Liver (tissue), 3 donors: ENCODE data around the gene HNRNPA0.

Experiments used
- ATF3 ChIP-seq: IDR thresholded peaks from 2 replicates; pipeline ENCODE4 v1.6.1; 2016; ENCODE audit warnings: antibody characterized with exemption
- CTCF ChIP-seq: fragments of 150-350 bp; IDR thresholded peaks from 2 replicates; pipeline ENCODE4 v1.5.1; 2017; ENCODE audit warnings: improper control_type of control experiment, low read depth, low read length; ENCODE audit not compliant: missing input control
- EGR1 ChIP-seq, 2 donors: IDR thresholded peaks; 2 replicates each; pipeline ENCODE4 v1.6.1; 2016 to 2018; ENCODE audit warnings: antibody characterized with exemption in 2 of 2, low read depth in 2 of 2
- JUND ChIP-seq, 2 donors: IDR thresholded peaks; 2 replicates each; pipeline ENCODE4 v1.6.1; 2016; ENCODE audit warnings: antibody characterized with exemption in 2 of 2
- REST ChIP-seq: IDR thresholded peaks from 2 replicates; pipeline ENCODE4 v1.6.1; 2016; ENCODE audit warnings: antibody characterized with exemption, mild to moderate bottlenecking
- YY1 ChIP-seq: IDR thresholded peaks from 2 replicates; pipeline ENCODE4 v1.6.1; 2016; ENCODE audit warnings: antibody characterized with exemption, mild to moderate bottlenecking
- donor health status: healthy.
- donor health status: healthy.

GRCh38 chr5:137796279-137796678, 42.1 kb upstream of the HNRNPA0 start:
- TF ChIP-seq JUND (IDR thresholded peaks at IDR 0.05) (no peak), CTCF (no peak), YY1 (no peak), ATF3 (no peak), REST (no peak), EGR1 (IDR thresholded peaks at IDR 0.05; ENCODE audit: low read depth in 2 of 2) (no peak)
